C4-2B (cell line): ENCODE data around the gene ASB12.

Experiments
- CTCF ChIP-seq: fragments of 450-650 bp; conservative IDR thresholded peaks from 2 replicates; pipeline ENCODE4 v1.5.1; 2017; ENCODE audit warnings: mild to moderate bottlenecking
- ZFX ChIP-seq: fragments of 450-650 bp; IDR thresholded peaks from 2 replicates; pipeline ENCODE4 v1.6.1; 2017

- TF ChIP-seq CTCF, result no peak; the same call in 1 of the 2 replicates
- no peak for TF ChIP-seq ZFX
Measured at GRCh38 chrX:64206556-64207162, 23.7 kb downstream of the ASB12 start.
